ENCODE measurements around the gene KIAA0513. TPM values are rescaled to one million over a fixed set of nuclear protein-coding genes. Genes with fewer than 3 reads are reported as not detected.

KIAA0513 gene
- total RNA-seq, 1 experiment from 2014 or later, result 6.6 TPM

GRCh38 chr16:85015481-85016187 is 12.0 kb upstream of the KIAA0513 start:
- Histone ChIP-seq H3K79me2 (ENCODE audit: insufficient read depth, low read length) (peaks cover 4% of the 10 kb centered on the region), H2AFZ (ENCODE audit: low read depth, low read length, poor library complexity, severe bottlenecking) (no peak overlapping the region), H3K27me3 (ENCODE audit: insufficient read depth, low read length) (no peaks in the 10 kb centered on the region; the same call in 1 of the 2 replicates), H3K4me1 (ENCODE audit: control insufficient read depth in 1 of 2, insufficient read depth in 2 of 2, low read length in 2 of 2) (peaks cover under 1 to 4% of the 10 kb centered on the region in 2 experiments; a peak in 2 of 4 replicates), H3K27ac (ENCODE audit: low read depth, low read length) (no peak overlapping the region), H3K4me2 (ENCODE audit: low read length) (no peak overlapping the region), H3K9me3 (ENCODE audit: control insufficient read depth in 1 of 2, insufficient read depth in 1 of 2, low read depth in 1 of 2, low read length in 2 of 2) (no peaks in the 10 kb centered on the region), H3K9ac (ENCODE audit: low read length) (no peak overlapping the region), H3K36me3 (ENCODE audit: control insufficient read depth in 1 of 2, insufficient read depth in 2 of 2, low read length in 2 of 2) (no peaks in the 10 kb centered on the region), H3K9me2 (ENCODE audit: insufficient read depth) (no peaks in the 10 kb centered on the region), H4K20me1 (ENCODE audit: insufficient read depth) (no peaks in the 10 kb centered on the region), H3K4me3 (replicated peaks in 1 of 2; ENCODE audit: low read depth in 1 of 2, low read length in 2 of 2) (no peak overlapping the region)
- no peak for TF ChIP-seq SIN3A (IDR thresholded peaks at IDR 0.05; ENCODE audit: low read depth)
- no peak for TF ChIP-seq ZFX (IDR thresholded peaks at IDR 0.05)
- TF ChIP-seq ZNF274 (IDR thresholded peaks at IDR 0.05; ENCODE audit: low read depth, low read length), result no peak
- TF ChIP-seq YY1 (IDR thresholded peaks at IDR 0.05; ENCODE audit: extremely low read depth, insufficient replicate concordance, low read depth, low read length), result no peak
- no peak for TF ChIP-seq EGR1 (IDR thresholded peaks at IDR 0.05; ENCODE audit: low read depth)
- no peak for TF ChIP-seq CTCF (IDR thresholded peaks at IDR 0.05 in 2 of 3, conservative IDR thresholded peaks at IDR 0.05 in 1 of 3; ENCODE audit: borderline replicate concordance in 1 of 3, insufficient read depth in 1 of 3, low read depth in 2 of 3, low read length in 2 of 3)
- no peak for TF ChIP-seq JUND (IDR thresholded peaks at IDR 0.05)
- TF ChIP-seq SP1 (IDR thresholded peaks at IDR 0.05; ENCODE audit: low read depth), result no peak
- no peak for TF ChIP-seq REST (IDR thresholded peaks at IDR 0.05; ENCODE audit: low read depth)
- no peak for TF ChIP-seq ZBTB33 (IDR thresholded peaks at IDR 0.05; ENCODE audit: extremely low read depth, insufficient replicate concordance, low read length)
- no peak for TF ChIP-seq RAD21 (IDR thresholded peaks at IDR 0.05; ENCODE audit: low read depth)
- TF ChIP-seq, protein P1, sequence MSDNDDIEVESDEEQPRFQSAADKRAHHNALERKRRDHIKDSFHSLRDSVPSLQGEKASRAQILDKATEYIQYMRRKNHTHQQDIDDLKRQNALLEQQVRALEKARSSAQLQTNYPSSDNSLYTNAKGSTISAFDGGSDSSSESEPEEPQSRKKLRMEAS (IDR thresholded peaks at IDR 0.05), result no peak
- no TSS peak for BruUV-seq (replicated peaks)
- ChIA-PET CTCF (no interaction called here), RAD21 (ENCODE audit: low non-redundant PET in 1 of 2, low total read pairs in 2 of 2, uncharacterized antibody in 2 of 2, unreplicated experiment in 2 of 2) (no interaction called here), POLR2A (interaction anchor here (1.0 kb wide), 1 partner anchor 11 kb away, joined by 4 read pairs; the partner anchor contains the start of gene KIAA0513)
- intact Hi-C loops (cut with micrococcal nuclease), result no loop called here
- DNase-seq (ENCODE audit: low read depth, low spot score), result no peak
- no peak for ATAC-seq
